Bronchial epithelial cell (primary cell): ENCODE data around the gene HSD17B14. TPM values are rescaled to one million over a fixed set of nuclear protein-coding genes. Genes with fewer than 3 reads are reported as not detected.
"Not testable (repeated sequence)": the region's sequence is repeated elsewhere in the genome, so short reads cannot be mapped to it uniquely, and the experiment has no call there.

Experiments
- DNase-seq: peaks from one replicate; pipeline ENCODE4 v3.0.0-alpha.2; 2010; ENCODE audit warnings: low read depth
- FAIRE-seq: peaks from 2 replicates; lab custom pipeline; 2011; peaks lifted over from hg19 to GRCh38; lab: Jason Lieb, UNC
- H3K27me3 ChIP-seq: 2 replicates; pipeline ENCODE4 v1.5.1; 2011; ENCODE audit warnings: low read length; ENCODE audit not compliant: control insufficient read depth, insufficient read depth
- H3K36me3 ChIP-seq: 2 replicates; pipeline ENCODE4 v1.5.1; 2011; ENCODE audit warnings: low read length; ENCODE audit not compliant: control insufficient read depth, insufficient read depth
- H3K4me3 ChIP-seq: 2 replicates; pipeline ENCODE4 v1.5.1; 2011; ENCODE audit warnings: mild to moderate bottlenecking, low read depth, low read length, control low read depth
- CTCF ChIP-seq: IDR thresholded peaks from 2 replicates; pipeline ENCODE4 v1.5.1; 2011; ENCODE audit warnings: mild to moderate bottlenecking, moderate library complexity, low read length, control low read depth, inconsistent platforms; ENCODE audit not compliant: insufficient read depth, severe bottlenecking
- total RNA-seq: library from RNA; depleted of rRNA; stranded (reverse); fragments of >200 nt; gene quantifications from 2 replicates; pipeline ENCODE4 v1.2.1, GENCODE V29; 2014

The HSD17B14 gene
- total RNA-seq, 1 donor from 2014 or later = 1.3 TPM

- no peaks in the 10 kb centered on the region for H3K27me3 ChIP-seq
- FAIRE-seq (no peak), DNase-seq (peak; percentile 53)
- TF ChIP-seq CTCF = no peak
- H3K36me3 ChIP-seq = peaks cover 19% of the 10 kb centered on the region
- no peak overlapping the region for H3K4me3 ChIP-seq
Measured at GRCh38 chr19:48878196-48879024, 42.1 kb upstream of the HSD17B14 start.

GRCh38 chr19:48877855-48878195 is 41.5 kb upstream of the HSD17B14 start:
- DNase-seq (no peak), FAIRE-seq (no peak)
- Histone ChIP-seq H3K4me3 (no peak overlapping the region), H3K27me3 (no peaks in the 10 kb centered on the region), H3K36me3 (peaks cover 23% of the 10 kb centered on the region)
- TF ChIP-seq CTCF = no peak

- DNase-seq, H3K27me3 ChIP-seq, FAIRE-seq: not testable (repeated sequence)
- peaks cover 23% of the 10 kb centered on the region for H3K36me3 ChIP-seq
- peak overlapping the region; percentile 89 for H3K4me3 ChIP-seq
Measured at GRCh38 chr19:48876043-48876981, 40.0 kb upstream of the HSD17B14 start.

- peak overlapping the region; percentile 89 for H3K4me3 ChIP-seq
- peaks cover 23% of the 10 kb centered on the region for H3K36me3 ChIP-seq
- FAIRE-seq (no peak), DNase-seq (peak; percentile 74)
- no peak for TF ChIP-seq CTCF
- no peaks in the 10 kb centered on the region for H3K27me3 ChIP-seq
Measured at GRCh38 chr19:48874303-48875135, 38.2 kb upstream of the HSD17B14 start.

GRCh38 chr19:48873476-48874302 is 37.4 kb upstream of the HSD17B14 start:
- no peak for TF ChIP-seq CTCF
- FAIRE-seq (no peak), DNase-seq (no peak)
- peaks cover 23% of the 10 kb centered on the region for H3K36me3 ChIP-seq
- no peaks in the 10 kb centered on the region for H3K27me3 ChIP-seq
- H3K4me3 ChIP-seq = peak overlapping the region; percentile 89
